HepG2 (cell line): ENCODE measurements around the gene GAL3ST2. TPM values are rescaled to one million over a fixed set of nuclear protein-coding genes. Genes with fewer than 3 reads are reported as not detected.

ENCODE experiments used
- DNMT1 ChIP-seq: sonication (generic); formaldehyde crosslinking; IDR thresholded peaks from 2 replicates; pipeline ENCODE4 v1.5.1; 2020; ENCODE audit warnings: mild to moderate bottlenecking, missing genetic modification reagents
- KDM5B ChIP-seq: sonication (generic); formaldehyde crosslinking; IDR thresholded peaks from 2 replicates; pipeline ENCODE4 v1.4.0; 2020; ENCODE audit warnings: missing genetic modification reagents, mild to moderate bottlenecking, borderline replicate concordance
- KLF9 ChIP-seq: IDR thresholded peaks from 2 replicates; pipeline ENCODE4 v1.6.1; 2016; ENCODE audit warnings: low read depth
- MAZ ChIP-seq, 2 experiments: sonication (generic) in 1 of 2; formaldehyde crosslinking in 1 of 2; IDR thresholded peaks; 2 replicates each; pipeline versions ENCODE4 v1.5.0 to v1.6.1; 2012 to 2020; ENCODE audit warnings: low read depth in 2 of 2, mild to moderate bottlenecking in 2 of 2, borderline replicate concordance in 1 of 2, improper control_type of control experiment in 1 of 2, low read length in 1 of 2, missing genetic modification reagents in 1 of 2, moderate library complexity in 1 of 2
- MIXL1 ChIP-seq: IDR thresholded peaks from 2 replicates; pipeline ENCODE4 v1.6.1; 2016
- MTF2 ChIP-seq: sonication (generic); formaldehyde crosslinking; IDR thresholded peaks from 2 replicates; pipeline ENCODE4 v1.5.0; 2020; ENCODE audit warnings: missing genetic modification reagents, borderline replicate concordance
- MXI1 ChIP-seq: IDR thresholded peaks from 3 replicates; pipeline ENCODE4 v1.6.1; 2012; ENCODE audit warnings: low read depth, low read length, inconsistent platforms, borderline replicate concordance
- POLR2A ChIP-seq, 2 experiments: IDR thresholded peaks; 2 replicates each; pipeline ENCODE4 v1.6.1; 2011; ENCODE audit warnings: low read depth in 2 of 2, low read length in 2 of 2, mild to moderate bottlenecking in 1 of 2, moderate library complexity in 1 of 2; ENCODE audit not compliant: insufficient read depth in 1 of 2
- SIX4 ChIP-seq: sonication (generic); formaldehyde crosslinking; IDR thresholded peaks from 2 replicates; pipeline ENCODE4 v1.4.0; 2020; ENCODE audit warnings: missing genetic modification reagents
- SPEN ChIP-seq: sonication (generic); formaldehyde crosslinking; IDR thresholded peaks from 2 replicates; pipeline ENCODE4 v1.5.1; 2020; ENCODE audit warnings: low read depth, mild to moderate bottlenecking, missing genetic modification reagents
- ZEB1 ChIP-seq: IDR thresholded peaks from 2 replicates; pipeline ENCODE4 v1.6.1; 2012; ENCODE audit warnings: mild to moderate bottlenecking, low read depth, inconsistent platforms; ENCODE audit not compliant: insufficient replicate concordance
- ZNF101 ChIP-seq: sonication (generic); formaldehyde crosslinking; IDR thresholded peaks from 2 replicates; pipeline ENCODE4 v1.4.0; 2020; ENCODE audit warnings: mild to moderate bottlenecking, low read depth, missing genetic modification reagents, borderline replicate concordance
- ZNF12 ChIP-seq: sonication (generic); formaldehyde crosslinking; IDR thresholded peaks from 2 replicates; pipeline ENCODE4 v1.5.0; 2020; ENCODE audit warnings: missing genetic modification reagents
- ZNF20 ChIP-seq: sonication (generic); formaldehyde crosslinking; IDR thresholded peaks from 2 replicates; pipeline ENCODE4 v1.4.0; 2020; ENCODE audit warnings: mild to moderate bottlenecking, moderate library complexity, missing genetic modification reagents
- ZNF235 ChIP-seq: sonication (generic); formaldehyde crosslinking; IDR thresholded peaks from 2 replicates; pipeline ENCODE4 v1.8.1; 2023; ENCODE audit warnings: mild to moderate bottlenecking, missing genetic modification reagents, borderline replicate concordance
- ZNF264 ChIP-seq: sonication (generic); formaldehyde crosslinking; IDR thresholded peaks from 2 replicates; pipeline ENCODE4 v1.4.0; 2020; ENCODE audit warnings: missing genetic modification reagents
- ZNF333 ChIP-seq: sonication (generic); formaldehyde crosslinking; IDR thresholded peaks from 2 replicates; pipeline ENCODE4 v1.4.0; 2020; ENCODE audit warnings: mild to moderate bottlenecking, missing genetic modification reagents, borderline replicate concordance
- ZNF577 ChIP-seq: sonication (generic); formaldehyde crosslinking; IDR thresholded peaks from 2 replicates; pipeline ENCODE4 v1.4.0; 2020; ENCODE audit warnings: mild to moderate bottlenecking, low read depth, missing genetic modification reagents, borderline replicate concordance
- ZNF619 ChIP-seq: sonication (generic); formaldehyde crosslinking; IDR thresholded peaks from 2 replicates; pipeline ENCODE4 v1.4.0; 2020; ENCODE audit warnings: mild to moderate bottlenecking, missing genetic modification reagents
- ZNF746 ChIP-seq: sonication (generic); formaldehyde crosslinking; IDR thresholded peaks from 2 replicates; pipeline ENCODE4 v1.8.0; 2022; ENCODE audit warnings: mild to moderate bottlenecking, missing genetic modification reagents
- ZNF776 ChIP-seq: sonication (generic); formaldehyde crosslinking; IDR thresholded peaks from 2 replicates; pipeline ENCODE4 v1.4.0; 2020; ENCODE audit warnings: mild to moderate bottlenecking, missing genetic modification reagents
- ZNF782 ChIP-seq: sonication (generic); formaldehyde crosslinking; IDR thresholded peaks from 2 replicates; pipeline ENCODE4 v1.4.0; 2020; ENCODE audit warnings: missing genetic modification reagents, mild to moderate bottlenecking, borderline replicate concordance
- polyA plus RNA-seq, 8 experiments: library from polyadenylated mRNA; depleted of rRNA in 3 of 8; stranded (reverse) in 7 of 8; unstranded in 1 of 8; fragments of >200 nt; fragmentation: Illumina TruSeq in 4 of 8; extraction: Trizol in 4 of 8; gene quantifications; 2 replicates each; pipeline versions ENCODE4 v1.2.1 to v1.2.3, GENCODE V29; 2011 to 2016; ENCODE audit warnings: low read depth in 4 of 8, missing spikeins in 1 of 8, mixed read lengths in 1 of 8; ENCODE audit not compliant: insufficient read depth in 1 of 8
- total RNA-seq, 5 experiments: library from RNA; depleted of rRNA; stranded (reverse); fragments of >200 nt; fragmentation: Illumina TruSeq; extraction: Trizol; gene quantifications; 2 replicates each; pipeline ENCODE4 v1.2.3, GENCODE V29; 2016; ENCODE audit warnings: low read depth in 1 of 5
- TF ChIP-seq, protein P1 (sequence below), 2 experiments: sonication (generic) in 1 of 2; formaldehyde crosslinking in 1 of 2; IDR thresholded peaks; 2 replicates each; pipeline versions ENCODE4 v1.6.1 to v1.9.0; 2014 to 2022; ENCODE audit warnings: antibody characterized with exemption in 1 of 2, borderline replicate concordance in 1 of 2, inconsistent platforms in 1 of 2, low read depth in 1 of 2, missing genetic modification reagents in 1 of 2

The GAL3ST2 gene
- total and polyA plus RNA-seq, 2 of the 13 experiments (the other 11 are each of a cell fraction or from before 2014, with no cell fraction given): 0.17 to 0.20 TPM

DNA sequence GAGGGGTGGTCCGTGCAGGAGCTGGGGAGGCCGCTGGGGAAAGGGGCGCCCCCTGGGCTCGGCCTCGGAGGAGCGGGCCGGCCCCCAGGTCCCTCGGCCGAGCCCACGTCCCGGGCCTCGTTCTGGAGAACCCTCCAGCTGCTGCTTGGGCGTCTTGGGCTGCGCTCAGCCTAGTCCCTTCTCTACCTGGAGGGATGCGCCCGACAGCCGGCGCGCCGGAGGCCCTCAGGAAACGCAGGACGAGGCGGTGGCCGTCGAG is 42.5 kb upstream of the GAL3ST2 start (continued):
- TF ChIP-seq MAZ (IDR thresholded peaks at IDR 0.05; ENCODE audit: borderline replicate concordance, low read depth, low read length): 0 out of 2 replicates have a peak, but pooled peaks have one; percentile 2
- TF ChIP-seq MAZ (CRISPR knock-in tag; IDR thresholded peaks at IDR 0.05; ENCODE audit: low read depth): no peak
- no peak for TF ChIP-seq MIXL1 (CRISPR knock-in tag)
- TF ChIP-seq ZNF235 (CRISPR knock-in tag): 0 out of 2 replicates have a peak, but pooled peaks have one; percentile 8
- no peak for TF ChIP-seq SIX4 (CRISPR knock-in tag)
- 0 out of 3 replicates have a peak, but pooled peaks have one; percentile 9 for TF ChIP-seq MXI1
- no peak for TF ChIP-seq POLR2A (IDR thresholded peaks at IDR 0.05; ENCODE audit: insufficient read depth in 1 of 2, low read depth in 2 of 2, low read length in 2 of 2)
- TF ChIP-seq SPEN (CRISPR knock-in tag): no peak
- 0 out of 2 replicates have a peak, but pooled peaks have one; percentile 13 for TF ChIP-seq ZNF333 (CRISPR knock-in tag)
- no peak for TF ChIP-seq KLF9
- no peak for TF ChIP-seq ZNF101
- no peak for TF ChIP-seq ZNF782 (CRISPR knock-in tag)
- no peak for TF ChIP-seq DNMT1 (CRISPR knock-in tag)
- TF ChIP-seq ZNF776: peak; percentile 17
- no peak for TF ChIP-seq ZNF264 (CRISPR knock-in tag)
- no peak for TF ChIP-seq ZNF577 (CRISPR knock-in tag)
- TF ChIP-seq ZNF746: 0 out of 2 replicates have a peak, but pooled peaks have one; percentile 1
- no peak for TF ChIP-seq ZNF12 (CRISPR knock-in tag)
- 0 out of 2 replicates have a peak, but pooled peaks have one; percentile 12 for TF ChIP-seq KDM5B (CRISPR knock-in tag)
- TF ChIP-seq ZNF20: 0 out of 2 replicates have a peak, but pooled peaks have one; percentile 38
- TF ChIP-seq, protein P1, sequence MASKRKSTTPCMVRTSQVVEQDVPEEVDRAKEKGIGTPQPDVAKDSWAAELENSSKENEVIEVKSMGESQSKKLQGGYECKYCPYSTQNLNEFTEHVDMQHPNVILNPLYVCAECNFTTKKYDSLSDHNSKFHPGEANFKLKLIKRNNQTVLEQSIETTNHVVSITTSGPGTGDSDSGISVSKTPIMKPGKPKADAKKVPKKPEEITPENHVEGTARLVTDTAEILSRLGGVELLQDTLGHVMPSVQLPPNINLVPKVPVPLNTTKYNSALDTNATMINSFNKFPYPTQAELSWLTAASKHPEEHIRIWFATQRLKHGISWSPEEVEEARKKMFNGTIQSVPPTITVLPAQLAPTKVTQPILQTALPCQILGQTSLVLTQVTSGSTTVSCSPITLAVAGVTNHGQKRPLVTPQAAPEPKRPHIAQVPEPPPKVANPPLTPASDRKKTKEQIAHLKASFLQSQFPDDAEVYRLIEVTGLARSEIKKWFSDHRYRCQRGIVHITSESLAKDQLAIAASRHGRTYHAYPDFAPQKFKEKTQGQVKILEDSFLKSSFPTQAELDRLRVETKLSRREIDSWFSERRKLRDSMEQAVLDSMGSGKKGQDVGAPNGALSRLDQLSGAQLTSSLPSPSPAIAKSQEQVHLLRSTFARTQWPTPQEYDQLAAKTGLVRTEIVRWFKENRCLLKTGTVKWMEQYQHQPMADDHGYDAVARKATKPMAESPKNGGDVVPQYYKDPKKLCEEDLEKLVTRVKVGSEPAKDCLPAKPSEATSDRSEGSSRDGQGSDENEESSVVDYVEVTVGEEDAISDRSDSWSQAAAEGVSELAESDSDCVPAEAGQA (IDR thresholded peaks at IDR 0.05; ENCODE audit: low read depth): no peak
- TF ChIP-seq, protein P1 (CRISPR knock-in tag; IDR thresholded peaks at IDR 0.05; ENCODE audit: borderline replicate concordance): no peak
- TF ChIP-seq ZEB1: peak; percentile 22
- TF ChIP-seq MTF2: 0 out of 2 replicates have a peak, but pooled peaks have one; percentile 28
- no peak for TF ChIP-seq ZNF619 (CRISPR knock-in tag)
